Cardiac fibroblast (primary cell): Measurements from ENCODE around the gene CSHL1.

Experiments
- DNase-seq, 2 donors: peaks; one replicate each; pipeline versions ENCODE4 v3.0.0 to v3.0.0-alpha.2; 2010; ENCODE audit warnings: low read depth in 2 of 2
- H3K4me3 ChIP-seq, 2 donors: replicated peaks in 1 of 2; 1 replicate in 1 of 2; 2 replicates in 1 of 2; pipeline ENCODE4 v1.5.1; 2011; ENCODE audit warnings: low read depth in 2 of 2, low read length in 2 of 2, mild to moderate bottlenecking in 2 of 2, moderate library complexity in 1 of 2
- TF ChIP-seq, protein P1 (sequence below): IDR thresholded peaks from one replicate; pipeline ENCODE4 v1.5.1; 2011; ENCODE audit warnings: low read depth, mild to moderate bottlenecking, low read length, inconsistent platforms

Gene CSHL1

DNA sequence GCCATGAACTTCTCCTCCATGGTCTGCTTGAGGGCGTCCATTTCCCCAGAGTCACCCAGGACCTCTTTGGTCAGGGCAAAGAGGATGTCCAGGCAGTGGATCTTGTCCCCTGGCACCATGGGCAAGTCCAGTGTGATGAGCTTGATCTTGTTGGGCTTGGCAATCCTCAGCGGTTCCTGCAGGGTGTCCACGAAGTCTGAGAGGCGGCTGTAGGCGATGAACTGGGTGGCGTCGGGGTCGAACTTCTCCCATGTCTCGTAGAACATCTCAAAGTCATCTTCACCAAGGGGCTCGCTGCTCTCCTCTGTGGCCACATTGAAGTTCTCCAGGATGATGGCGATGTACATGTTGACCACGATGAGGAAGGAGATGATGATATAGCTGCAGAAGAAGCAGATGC is 30.1 kb upstream of the CSHL1 start:
- TF ChIP-seq, protein P1, sequence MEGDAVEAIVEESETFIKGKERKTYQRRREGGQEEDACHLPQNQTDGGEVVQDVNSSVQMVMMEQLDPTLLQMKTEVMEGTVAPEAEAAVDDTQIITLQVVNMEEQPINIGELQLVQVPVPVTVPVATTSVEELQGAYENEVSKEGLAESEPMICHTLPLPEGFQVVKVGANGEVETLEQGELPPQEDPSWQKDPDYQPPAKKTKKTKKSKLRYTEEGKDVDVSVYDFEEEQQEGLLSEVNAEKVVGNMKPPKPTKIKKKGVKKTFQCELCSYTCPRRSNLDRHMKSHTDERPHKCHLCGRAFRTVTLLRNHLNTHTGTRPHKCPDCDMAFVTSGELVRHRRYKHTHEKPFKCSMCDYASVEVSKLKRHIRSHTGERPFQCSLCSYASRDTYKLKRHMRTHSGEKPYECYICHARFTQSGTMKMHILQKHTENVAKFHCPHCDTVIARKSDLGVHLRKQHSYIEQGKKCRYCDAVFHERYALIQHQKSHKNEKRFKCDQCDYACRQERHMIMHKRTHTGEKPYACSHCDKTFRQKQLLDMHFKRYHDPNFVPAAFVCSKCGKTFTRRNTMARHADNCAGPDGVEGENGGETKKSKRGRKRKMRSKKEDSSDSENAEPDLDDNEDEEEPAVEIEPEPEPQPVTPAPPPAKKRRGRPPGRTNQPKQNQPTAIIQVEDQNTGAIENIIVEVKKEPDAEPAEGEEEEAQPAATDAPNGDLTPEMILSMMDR, result no peak
- H3K4me3 ChIP-seq, result no peak overlapping the region
- DNase-seq, result no peak

DNA sequence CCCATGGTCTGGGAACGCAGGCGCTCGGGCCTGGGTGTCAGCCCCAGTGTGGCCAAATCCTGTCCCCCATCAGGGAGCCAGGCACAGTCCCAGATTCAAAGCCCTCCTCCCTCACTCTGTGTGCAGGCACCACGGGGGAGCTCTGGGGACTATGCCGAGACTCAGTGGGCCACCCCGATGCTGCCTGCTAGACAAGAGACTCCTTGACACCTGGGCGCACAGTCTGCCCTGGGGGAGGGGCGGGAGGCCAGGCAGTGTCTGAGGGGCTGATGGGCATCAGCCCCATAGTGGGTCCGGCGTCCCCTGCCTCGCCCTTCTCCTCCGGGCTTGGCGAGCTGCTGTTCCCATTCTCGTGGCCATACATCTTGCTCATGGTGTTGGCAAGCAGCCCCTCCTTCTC is 29.5 kb upstream of the CSHL1 start:
- no peak for DNase-seq
- TF ChIP-seq, protein P1, result no peak
- H3K4me3 ChIP-seq, result no peak overlapping the region

DNA sequence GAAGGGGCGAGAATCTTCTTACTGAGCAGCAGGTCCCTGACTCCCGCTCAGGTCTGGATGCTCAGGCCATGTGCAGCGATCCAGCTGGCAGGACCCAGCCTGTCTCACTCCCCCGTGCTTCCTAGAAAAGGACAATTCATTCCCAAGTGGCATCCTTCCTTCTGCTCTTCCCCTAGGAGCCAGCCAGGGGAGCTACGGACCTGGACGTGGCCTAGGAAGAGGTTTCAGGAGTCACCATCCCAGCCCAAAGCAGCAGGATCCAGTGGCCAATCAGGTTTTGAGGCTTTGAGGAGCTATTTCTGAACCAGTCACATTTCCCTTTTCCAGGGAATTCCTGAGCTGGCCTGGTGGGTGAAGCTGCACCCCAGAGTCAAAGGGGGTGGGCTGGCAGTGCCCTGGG is 28.8 kb upstream of the CSHL1 start:
- DNase-seq, result no peak
- TF ChIP-seq, protein P1, result no peak
- no peak overlapping the region for H3K4me3 ChIP-seq

DNA sequence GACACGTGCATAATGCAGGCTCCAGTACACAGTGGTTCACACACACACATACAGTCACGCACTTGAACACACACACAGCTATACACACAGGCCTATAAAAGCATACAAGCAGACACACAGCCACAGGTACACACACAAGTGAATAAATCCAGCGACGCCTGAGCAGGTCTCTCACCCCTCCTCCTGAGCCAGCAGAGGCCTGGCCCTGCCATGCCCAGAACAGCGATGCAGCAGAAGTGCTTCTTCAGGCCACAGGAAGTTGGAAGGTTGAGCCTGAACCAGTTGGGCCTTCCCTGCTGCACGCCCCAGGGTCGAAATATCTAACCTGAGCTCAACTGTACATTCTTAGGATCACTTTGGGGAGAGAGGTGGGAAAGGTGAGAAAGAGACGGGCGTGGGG is 28.3 kb upstream of the CSHL1 start:
- no peak overlapping the region for H3K4me3 ChIP-seq
- TF ChIP-seq, protein P1, result no peak
- no peak for DNase-seq

DNA sequence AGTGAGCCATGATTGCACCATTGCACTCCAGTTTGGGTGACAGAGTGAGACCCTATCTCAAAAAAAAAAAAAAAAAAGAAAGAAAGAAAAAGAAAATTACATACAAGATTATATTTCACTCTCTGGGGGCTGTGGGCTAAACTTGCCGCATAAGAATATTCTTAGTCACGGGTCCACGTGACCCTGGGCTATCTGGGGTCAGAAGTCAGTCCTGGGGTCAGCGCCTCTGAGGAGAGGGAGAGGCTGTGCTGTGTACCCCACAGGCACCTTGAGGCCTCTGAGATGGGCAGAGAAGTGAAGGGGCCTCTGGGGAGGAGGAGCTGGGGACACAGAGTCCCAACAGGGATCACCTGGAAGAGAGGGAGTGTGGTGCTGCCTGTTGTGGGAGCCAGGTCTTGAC is 26.9 kb upstream of the CSHL1 start:
- H3K4me3 ChIP-seq, result no peak overlapping the region
- TF ChIP-seq, protein P1, result no peak
- DNase-seq, result no peak

DNA sequence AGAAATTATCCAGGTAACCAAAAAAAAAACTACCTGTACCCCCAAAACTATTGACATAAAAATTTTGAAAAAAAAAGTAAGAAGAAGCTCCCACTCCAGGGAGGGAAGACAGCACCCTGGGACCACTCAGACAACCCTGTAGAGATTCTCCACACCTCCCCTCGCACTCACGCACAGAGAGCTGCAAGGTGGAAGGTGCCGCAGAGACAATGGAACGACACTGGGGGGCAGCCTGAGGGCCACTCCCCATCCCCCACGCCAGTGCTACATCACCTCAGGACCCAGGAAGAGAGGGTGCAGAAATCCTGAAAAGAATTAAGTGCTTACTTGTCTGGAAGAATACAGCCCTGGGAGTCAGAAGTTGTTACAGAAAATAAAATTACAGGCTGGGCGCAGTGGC is 26.3 kb upstream of the CSHL1 start:
- no peak overlapping the region for H3K4me3 ChIP-seq
- TF ChIP-seq, protein P1, result no peak
- no peak for DNase-seq
